ENCODE results near the gene TLE4.
A peak's percentile ranks its signal among the peaks of the same experiment; 100 is the strongest.

TLE4 gene

DNA sequence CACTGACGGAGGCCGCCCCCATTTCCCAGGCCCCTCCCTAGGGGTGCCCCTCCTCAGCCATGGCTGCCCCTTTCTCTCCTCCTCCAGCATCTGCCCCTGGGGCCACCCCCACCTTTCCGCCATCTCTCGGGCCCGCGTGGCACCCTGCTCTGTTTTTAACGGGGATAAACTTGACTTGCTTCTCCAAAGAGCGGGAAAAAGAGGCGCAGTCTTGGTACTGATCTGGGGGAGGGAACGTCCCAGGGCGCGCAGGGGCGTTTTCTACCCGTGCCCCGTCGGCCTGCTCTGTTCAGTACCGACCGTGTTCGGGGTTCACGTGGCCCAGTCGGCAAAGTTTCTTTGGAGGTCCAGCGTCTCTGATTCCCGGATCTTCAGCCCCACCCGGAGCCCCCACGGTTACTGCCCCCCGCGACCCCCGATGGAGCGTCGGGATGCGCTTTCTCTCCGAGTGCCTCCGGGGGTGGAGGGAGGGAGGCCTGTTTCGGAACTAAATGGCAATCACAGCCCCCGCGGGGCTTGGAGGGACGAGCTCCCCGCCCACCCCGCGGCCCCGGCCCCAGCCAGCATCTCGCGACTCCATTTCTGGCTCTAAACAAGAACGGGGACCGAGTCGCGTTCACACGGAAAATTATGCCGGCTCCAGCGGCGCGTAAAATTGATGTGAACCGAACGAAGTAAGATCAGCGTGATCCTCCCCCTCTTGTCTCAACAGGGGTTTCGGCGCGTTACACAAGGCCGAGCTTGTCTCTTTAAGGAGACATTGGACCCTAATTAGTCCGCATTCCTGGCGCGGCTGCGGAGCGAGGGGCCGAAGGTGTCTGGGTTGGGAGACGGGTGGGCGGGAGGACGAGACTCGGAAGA, 1.1 kb upstream of the TLE4 start:
- peaks cover 23% of the 10 kb centered on the region for H3K79me2 ChIP-seq (ENCODE audit: control insufficient read depth, low read length)

DNA sequence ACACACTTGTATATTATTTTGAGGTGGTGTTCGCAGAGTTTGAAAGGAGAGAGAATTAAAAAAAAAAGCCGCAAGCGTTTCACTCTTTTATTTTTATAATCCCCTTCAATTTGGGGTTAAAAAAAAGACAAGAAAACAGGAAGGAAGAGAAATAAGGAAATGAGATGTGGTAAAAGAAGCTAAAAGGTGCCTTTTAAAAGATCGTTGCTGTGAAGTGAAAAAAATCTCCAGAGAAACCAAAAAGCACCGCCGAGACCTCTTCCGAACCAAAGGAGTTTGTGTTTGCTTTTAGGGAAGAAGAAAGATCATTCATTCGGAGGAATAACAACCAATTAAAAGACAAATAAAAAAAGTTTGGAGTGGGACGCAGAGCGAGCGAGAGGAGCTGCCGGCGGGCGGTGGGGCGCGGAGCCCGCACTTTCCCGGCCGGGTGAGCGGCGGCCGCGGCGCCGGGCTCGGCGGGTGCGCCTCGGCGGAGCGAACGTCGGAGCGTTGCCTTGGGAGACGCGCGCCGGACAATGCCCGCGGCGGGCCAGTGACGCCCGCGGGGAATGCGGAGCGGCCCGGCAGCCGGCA, 355 bp downstream of the TLE4 start:
- peaks cover 28% of the 10 kb centered on the region for H3K79me2 ChIP-seq (ENCODE audit: control insufficient read depth, low read length)
- H3K4me1 ChIP-seq (ENCODE audit: control insufficient read depth, low read length), result peaks cover 39% of the 10 kb centered on the region
- no peaks in the 10 kb centered on the region for H3K9me2 ChIP-seq (replicated peaks; ENCODE audit: control insufficient read depth, low read length)
- peaks cover 14% of the 10 kb centered on the region for H3K36me3 ChIP-seq (ENCODE audit: control insufficient read depth, low read length)
- H4K20me1 ChIP-seq (ENCODE audit: control insufficient read depth, insufficient read depth, low read depth, low read length), result no peaks in the 10 kb centered on the region
- no peaks in the 10 kb centered on the region for H3K27me3 ChIP-seq (ENCODE audit: control insufficient read depth, low read length)
- no peaks in the 10 kb centered on the region for H3K9me3 ChIP-seq (ENCODE audit: control insufficient read depth, insufficient read depth, low read length)
- H3K4me3 ChIP-seq (ENCODE audit: low read length), result peak overlapping the region; percentile 84
- no peak for TF ChIP-seq EZH2phosphoT487 (IDR thresholded peaks at IDR 0.05; ENCODE audit: borderline replicate concordance, low read length)
- TF ChIP-seq, protein P1, sequence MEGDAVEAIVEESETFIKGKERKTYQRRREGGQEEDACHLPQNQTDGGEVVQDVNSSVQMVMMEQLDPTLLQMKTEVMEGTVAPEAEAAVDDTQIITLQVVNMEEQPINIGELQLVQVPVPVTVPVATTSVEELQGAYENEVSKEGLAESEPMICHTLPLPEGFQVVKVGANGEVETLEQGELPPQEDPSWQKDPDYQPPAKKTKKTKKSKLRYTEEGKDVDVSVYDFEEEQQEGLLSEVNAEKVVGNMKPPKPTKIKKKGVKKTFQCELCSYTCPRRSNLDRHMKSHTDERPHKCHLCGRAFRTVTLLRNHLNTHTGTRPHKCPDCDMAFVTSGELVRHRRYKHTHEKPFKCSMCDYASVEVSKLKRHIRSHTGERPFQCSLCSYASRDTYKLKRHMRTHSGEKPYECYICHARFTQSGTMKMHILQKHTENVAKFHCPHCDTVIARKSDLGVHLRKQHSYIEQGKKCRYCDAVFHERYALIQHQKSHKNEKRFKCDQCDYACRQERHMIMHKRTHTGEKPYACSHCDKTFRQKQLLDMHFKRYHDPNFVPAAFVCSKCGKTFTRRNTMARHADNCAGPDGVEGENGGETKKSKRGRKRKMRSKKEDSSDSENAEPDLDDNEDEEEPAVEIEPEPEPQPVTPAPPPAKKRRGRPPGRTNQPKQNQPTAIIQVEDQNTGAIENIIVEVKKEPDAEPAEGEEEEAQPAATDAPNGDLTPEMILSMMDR (IDR thresholded peaks at IDR 0.05; ENCODE audit: low read depth, low read length, poor library complexity, severe bottlenecking), result no peak
- H3F3A ChIP-seq (ENCODE audit: control insufficient read depth, insufficient read depth), result peaks cover 20% of the 10 kb centered on the region
- H3K27ac ChIP-seq (ENCODE audit: low read depth, low read length), result peak overlapping the region; percentile 97
- peak overlapping the region; percentile 82 for H3K4me2 ChIP-seq (ENCODE audit: low read length)

More for the DNA sequence above, 1.1 kb upstream of the TLE4 start:
- H3K4me1 ChIP-seq (ENCODE audit: control insufficient read depth, low read length), result peaks cover 39% of the 10 kb centered on the region
- H3K27ac ChIP-seq (ENCODE audit: low read depth, low read length), result peak overlapping the region; percentile 86
- no peaks in the 10 kb centered on the region for H4K20me1 ChIP-seq (ENCODE audit: control insufficient read depth, insufficient read depth, low read depth, low read length)
- H3K9me2 ChIP-seq (replicated peaks; ENCODE audit: control insufficient read depth, low read length), result no peaks in the 10 kb centered on the region
- TF ChIP-seq, protein P1 (IDR thresholded peaks at IDR 0.05; ENCODE audit: low read depth, low read length, poor library complexity, severe bottlenecking), result no peak
- no peak for TF ChIP-seq EZH2phosphoT487 (IDR thresholded peaks at IDR 0.05; ENCODE audit: borderline replicate concordance, low read length)
- peaks cover 22% of the 10 kb centered on the region for H3F3A ChIP-seq (ENCODE audit: control insufficient read depth, insufficient read depth)
- peak overlapping the region; percentile 70 for H3K4me2 ChIP-seq (ENCODE audit: low read length)
- peak overlapping the region; percentile 86 for H3K4me3 ChIP-seq (ENCODE audit: low read length)
- no peaks in the 10 kb centered on the region for H3K27me3 ChIP-seq (ENCODE audit: control insufficient read depth, low read length)
- H3K36me3 ChIP-seq (ENCODE audit: control insufficient read depth, low read length), result peaks cover 8% of the 10 kb centered on the region
- no peaks in the 10 kb centered on the region for H3K9me3 ChIP-seq (ENCODE audit: control insufficient read depth, insufficient read depth, low read length)

DNA sequence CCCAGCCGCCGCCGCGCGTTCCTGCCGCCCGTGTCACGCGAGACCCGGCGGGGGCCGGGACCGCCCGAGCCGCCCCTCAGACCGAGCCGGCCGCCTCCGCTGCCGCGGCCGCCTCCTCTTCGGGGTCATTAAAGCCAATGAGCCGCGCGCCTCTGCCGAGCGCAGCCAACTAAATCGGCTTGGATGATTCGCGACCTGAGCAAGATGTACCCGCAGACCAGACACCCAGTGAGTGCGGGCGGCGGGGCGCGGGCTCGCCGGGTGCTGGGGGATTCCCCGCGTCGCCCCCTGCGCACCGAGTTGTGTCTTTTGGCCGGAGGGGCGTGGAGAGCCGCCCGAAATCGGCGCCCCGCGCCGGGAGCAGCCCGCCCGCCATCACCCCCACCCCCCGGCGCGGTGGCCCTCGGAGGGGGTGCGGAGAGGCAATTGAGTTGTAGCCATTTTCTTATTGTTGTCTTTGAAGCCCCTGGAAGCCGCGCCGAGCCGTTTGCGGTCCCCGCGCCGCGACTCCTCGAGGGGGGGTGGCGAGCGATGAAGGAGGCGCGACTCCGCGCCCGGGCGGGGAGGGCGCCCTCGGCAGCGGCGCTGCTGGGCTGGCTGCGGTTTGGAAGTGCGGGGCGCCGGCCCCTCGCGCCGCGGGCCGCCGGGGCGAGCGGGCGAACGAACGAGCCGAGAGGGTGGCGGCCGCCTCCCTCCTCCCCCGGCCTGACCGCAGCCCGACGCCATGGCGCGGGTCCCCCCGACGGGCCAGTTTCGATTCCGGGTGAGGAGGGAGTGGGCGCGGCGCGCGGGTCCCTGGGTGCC, 1.0 kb downstream of the TLE4 start:
- Histone ChIP-seq H3K9me2 (replicated peaks; ENCODE audit: control insufficient read depth, low read length) (no peaks in the 10 kb centered on the region), H3K4me3 (ENCODE audit: low read length) (peak overlapping the region; percentile 84), H3K79me2 (ENCODE audit: control insufficient read depth, low read length) (peaks cover 31% of the 10 kb centered on the region), H3K4me2 (ENCODE audit: low read length) (peak overlapping the region; percentile 82), H4K20me1 (ENCODE audit: control insufficient read depth, insufficient read depth, low read depth, low read length) (no peaks in the 10 kb centered on the region), H3K27ac (ENCODE audit: low read depth, low read length) (peak overlapping the region; percentile 97), H3K36me3 (ENCODE audit: control insufficient read depth, low read length) (peaks cover 20% of the 10 kb centered on the region), H3K27me3 (ENCODE audit: control insufficient read depth, low read length) (no peaks in the 10 kb centered on the region), H3F3A (ENCODE audit: control insufficient read depth, insufficient read depth) (peaks cover 20% of the 10 kb centered on the region), H3K9me3 (ENCODE audit: control insufficient read depth, insufficient read depth, low read length) (no peaks in the 10 kb centered on the region), H3K4me1 (ENCODE audit: control insufficient read depth, low read length) (peaks cover 37% of the 10 kb centered on the region)
- TF ChIP-seq, protein P1 (IDR thresholded peaks at IDR 0.05; ENCODE audit: low read depth, low read length, poor library complexity, severe bottlenecking), result no peak
- TF ChIP-seq EZH2phosphoT487 (IDR thresholded peaks at IDR 0.05; ENCODE audit: borderline replicate concordance, low read length), result no peak

Measured in DOHH2 (cell line).